Activated CD4-positive, alpha-beta T cell treated with anti-CD3 and anti-CD28 coated beads, Interleukin-2, amount 50 U/mL, for 48 hours (primary cell): ENCODE results near the gene KCNE3.
A peak's percentile ranks its signal among the peaks of the same experiment; 100 is the strongest.

Experiments
- DNase-seq, 2 experiments: peaks; one replicate each; pipeline ENCODE4 v3.0.0-alpha.2; 2020

Gene KCNE3

DNA sequence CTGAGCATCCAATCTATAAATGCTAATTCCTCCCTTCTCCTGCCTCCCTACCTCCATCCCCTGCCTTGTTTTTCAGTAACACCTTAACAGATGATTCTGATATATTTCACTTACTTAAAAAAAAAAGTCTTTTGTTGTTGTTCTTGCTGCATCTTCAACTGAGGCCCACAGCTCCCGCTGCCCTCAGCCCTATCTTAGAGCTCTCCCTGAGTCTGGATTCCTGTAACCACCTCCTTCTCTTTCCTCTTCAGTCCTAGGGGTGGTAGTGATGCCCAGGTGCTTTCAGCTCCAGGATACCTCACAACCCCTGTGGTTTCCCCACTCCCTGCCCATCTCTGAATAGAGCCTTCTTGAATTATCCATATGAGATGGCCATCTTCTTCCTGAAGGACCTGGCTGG is 3.7 kb upstream of the KCNE3 start:
- DNase-seq, result no peak

DNA sequence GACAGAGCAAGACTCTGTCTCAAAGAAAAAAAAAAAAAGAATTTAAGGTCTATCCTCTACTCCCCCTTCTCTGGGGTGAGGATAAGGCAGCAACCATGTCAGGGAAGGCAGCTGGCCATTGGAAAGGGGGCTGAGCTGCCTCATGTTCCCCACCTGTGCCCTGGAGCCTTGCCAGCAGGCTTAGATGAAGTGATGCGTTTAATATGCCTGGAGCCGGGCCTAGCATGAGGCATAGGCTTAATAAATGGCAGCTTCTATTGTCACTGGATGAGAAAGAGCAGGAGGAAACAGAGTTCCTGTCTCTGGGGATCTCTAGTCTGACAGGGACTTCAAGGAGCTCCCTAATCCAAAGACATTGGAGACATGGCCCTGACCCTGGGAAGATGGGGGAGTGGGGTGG is 3.2 kb upstream of the KCNE3 start:
- DNase-seq, result no peak

DNA sequence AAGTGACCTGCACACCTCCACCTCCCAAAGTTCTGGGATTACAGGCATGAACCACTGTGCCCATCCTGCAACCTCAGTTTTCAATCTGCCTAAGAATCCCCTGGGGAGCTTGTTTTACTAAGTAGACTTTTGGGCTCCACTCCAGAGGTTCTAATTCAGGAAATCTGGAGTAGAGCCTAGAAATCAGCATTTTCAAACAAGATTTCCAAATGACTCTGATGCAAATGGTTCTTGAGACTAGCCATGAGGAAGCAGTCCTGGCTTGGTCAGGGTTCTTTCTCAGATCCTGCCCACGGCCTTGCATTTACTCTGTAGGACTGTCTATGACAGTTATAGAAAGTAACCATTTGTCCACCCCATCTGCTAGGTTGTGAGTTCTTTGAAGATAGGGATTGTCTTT is 1.6 kb upstream of the KCNE3 start:
- DNase-seq, result no peak

DNA sequence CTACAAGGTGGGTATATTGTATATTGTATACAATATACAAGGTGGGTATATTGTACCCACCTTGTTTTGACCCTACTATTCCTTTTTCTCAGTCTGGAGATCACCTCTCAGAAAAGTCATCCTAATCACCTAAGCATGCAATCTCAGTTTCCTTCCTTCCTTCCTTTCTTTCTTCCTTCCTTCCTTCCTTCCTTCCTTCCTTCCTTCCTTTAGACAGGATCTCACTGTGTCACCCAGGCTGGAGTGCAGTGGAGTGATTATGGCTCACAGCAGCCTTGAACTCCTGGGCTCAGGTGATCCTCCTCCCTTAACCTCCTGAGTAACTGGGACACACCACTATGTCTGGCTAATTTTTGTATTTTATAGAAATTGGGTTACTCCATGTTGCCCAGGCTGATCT is 1.2 kb upstream of the KCNE3 start:
- DNase-seq, result no peak

DNA sequence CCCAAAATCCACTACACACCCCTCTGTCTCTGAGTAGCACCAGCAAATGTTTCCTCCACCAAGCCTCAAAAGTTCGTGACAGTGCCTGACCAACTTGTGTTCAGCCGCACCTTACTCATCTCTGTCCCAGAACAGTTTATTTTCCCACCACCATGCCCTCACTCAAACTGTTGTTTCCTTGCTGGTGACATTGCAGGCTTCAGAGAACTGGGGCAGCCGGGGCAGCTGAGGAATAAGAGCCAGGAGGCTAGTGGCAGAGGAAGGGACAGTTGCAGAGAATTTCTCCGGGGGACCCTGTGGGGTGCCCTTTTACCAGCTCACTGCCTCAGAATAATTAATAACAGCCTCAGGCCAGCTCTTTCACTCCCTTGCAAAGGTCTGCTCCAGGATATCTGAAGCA is 709 bp upstream of the KCNE3 start:
- DNase-seq, result no peak

DNA sequence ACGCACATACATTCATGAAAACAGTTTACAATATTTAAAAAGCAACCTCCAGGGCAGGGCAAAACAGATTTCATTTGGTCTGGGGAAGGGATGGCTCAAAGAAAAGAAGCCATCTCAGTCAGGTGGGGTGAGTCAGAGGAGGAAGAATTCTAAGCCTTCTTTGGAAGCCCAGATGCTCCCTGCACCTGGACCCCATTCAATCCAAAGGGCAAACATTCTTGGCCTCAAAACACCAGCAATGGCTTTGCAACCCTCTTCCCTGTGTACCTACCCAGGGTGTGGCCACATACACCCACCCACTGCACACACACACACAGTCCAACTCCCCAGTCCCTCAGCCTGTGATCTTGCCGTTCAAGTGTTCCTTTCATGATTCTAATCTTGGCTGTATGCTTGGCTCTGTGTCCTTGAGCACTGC is 2.0 kb downstream of the KCNE3 start:
- DNase-seq, result no peak

DNA sequence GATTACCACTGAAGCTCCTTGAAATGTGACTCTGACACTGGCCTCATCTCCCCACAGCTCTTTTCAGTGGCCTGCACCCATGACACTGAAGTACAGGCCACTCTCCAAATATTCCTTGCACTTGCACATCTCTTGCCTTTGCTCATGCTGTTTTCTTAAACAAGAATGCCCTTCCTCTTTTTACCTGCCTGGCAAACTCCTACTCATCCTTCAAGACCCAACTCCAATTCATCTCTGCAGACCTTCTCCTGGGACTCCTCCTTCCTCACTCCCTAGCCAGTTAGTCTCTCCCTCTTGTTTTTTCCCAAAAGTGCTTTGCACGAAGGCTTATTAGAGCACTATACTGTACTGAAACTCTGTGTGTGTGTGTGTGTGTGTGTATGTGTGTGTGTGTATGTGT is 2.6 kb downstream of the KCNE3 start:
- DNase-seq, result no peak

DNA sequence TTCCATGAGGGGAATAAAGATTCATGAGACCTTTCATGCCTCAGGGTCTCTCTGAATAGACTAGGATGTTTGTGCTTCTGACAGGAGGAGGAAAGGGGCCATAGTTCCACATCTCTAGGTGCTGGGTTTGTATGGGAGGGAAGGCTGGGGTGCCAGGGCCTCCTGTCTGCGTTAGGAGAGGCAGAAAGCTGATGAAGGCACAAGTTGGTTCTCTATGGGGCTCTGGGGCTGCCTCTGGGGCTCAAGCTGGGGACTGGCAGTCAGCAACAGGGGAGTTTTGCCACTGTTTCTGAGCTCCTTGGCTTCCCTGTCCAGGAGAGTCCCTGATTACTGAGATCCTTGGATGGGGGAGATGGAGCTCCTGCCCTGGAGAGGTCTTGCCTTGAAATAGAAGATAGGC is 4.1 kb downstream of the KCNE3 start:
- DNase-seq, result no peak

DNA sequence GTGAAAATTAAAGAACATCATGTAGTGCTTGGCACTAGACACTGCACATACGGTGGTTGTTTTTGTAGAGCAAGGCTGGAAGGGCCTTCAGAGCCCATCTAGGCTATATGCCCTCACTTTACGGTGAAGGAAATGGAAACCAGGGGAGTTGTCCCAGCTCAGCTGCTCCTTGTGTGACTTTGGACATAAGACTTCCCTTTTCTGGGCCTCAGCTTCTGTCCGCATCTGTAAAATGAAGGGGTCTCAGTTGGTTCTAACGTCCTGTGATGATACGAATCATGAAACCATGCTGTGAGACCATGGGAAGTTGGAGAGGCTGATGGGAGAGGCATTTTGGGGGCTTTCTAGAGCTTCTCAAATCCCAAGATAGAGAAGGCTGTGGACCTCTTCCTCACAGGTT is 4.7 kb downstream of the KCNE3 start:
- DNase-seq, result no peak

DNA sequence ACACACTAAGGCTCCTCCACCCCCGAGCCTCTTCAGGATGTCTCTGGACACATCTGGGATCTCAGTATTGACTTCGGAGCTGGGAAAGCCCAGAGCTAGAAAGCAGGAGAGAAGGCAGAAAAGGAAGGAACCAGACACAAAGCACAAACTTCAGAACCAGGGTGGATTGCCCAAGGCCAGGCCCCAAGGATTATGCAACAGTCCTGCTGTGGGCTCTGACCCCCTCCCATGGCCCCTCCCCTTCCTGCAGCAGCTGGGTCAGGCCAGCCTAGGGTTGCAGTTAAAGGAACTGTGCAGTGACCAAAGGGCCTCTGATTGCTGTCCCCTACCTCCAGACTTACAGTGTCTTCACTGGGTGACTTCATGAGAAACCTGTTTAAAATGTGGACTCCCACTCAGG is 5.3 kb downstream of the KCNE3 start:
- no peak for DNase-seq

DNA sequence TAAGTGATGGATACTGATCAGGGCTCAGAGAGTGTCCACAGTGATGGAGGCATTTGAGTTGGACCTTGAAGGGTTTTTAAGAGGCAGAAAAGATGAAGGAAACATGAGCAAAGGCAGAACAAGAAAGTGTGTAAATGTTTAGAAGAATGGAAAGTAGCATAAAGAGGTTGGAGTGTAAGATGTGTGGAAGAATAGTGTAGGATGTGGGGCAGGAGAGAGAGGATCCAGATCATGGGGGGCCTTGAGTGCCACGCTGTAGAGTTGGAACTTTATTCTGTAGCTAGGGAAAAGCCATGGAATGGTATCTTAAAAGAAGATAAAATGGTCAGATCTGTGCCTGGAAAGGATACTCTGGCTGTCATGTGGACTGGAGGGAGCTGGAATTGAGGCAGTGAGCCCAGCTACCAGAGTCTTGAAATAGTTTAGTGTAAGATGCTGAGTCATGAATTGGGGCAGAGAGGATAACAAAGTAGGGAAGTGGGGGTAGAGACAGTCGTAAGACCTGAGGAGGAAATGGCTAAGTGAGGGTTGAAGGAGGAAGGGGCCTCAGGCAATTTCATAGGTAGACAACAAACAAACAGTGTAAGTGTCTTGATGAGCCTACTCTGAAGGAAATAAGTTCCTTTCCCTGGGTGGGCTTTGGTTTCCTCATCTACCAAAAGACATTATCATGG is 6.7 kb downstream of the KCNE3 start:
- no peak for DNase-seq

DNA sequence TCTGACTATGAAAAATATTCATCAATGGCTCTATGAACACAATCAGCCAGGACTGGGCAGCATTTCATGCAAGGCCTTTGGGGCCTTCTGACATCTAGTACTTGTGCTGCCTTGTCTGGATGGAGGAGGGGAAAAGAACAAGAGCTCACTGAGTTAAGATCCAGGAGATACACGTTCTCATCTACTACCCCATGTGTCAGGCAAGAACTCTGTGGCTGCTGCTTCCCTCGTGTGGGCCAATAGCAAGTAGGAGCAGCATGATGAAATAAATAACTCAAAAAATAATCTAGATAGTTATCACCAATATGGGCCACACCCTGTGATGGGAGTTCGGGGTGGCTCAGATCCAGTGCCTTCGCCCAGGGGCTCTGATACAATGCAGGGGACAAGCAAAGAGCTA is 7.3 kb downstream of the KCNE3 start:
- no peak for DNase-seq

DNA sequence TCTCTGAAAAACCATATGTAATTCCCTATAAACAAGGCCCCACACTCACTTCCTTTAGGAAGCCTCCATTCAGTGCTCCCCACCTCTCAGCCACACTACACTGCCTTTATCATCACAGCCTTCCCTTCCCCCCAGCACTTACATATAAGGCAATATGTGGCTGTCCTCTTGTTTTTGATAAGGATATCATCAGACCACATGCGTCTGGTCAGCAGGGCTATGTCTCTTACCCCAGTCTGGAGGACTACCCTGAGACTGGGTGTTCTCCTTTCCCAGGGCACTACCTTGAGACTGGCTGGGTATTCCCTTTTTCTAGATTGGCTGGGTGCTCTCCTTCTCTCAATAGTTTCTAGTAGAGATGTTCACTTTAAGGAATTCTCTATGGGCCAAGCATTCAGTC is 7.8 kb downstream of the KCNE3 start:
- DNase-seq, result no peak

DNA sequence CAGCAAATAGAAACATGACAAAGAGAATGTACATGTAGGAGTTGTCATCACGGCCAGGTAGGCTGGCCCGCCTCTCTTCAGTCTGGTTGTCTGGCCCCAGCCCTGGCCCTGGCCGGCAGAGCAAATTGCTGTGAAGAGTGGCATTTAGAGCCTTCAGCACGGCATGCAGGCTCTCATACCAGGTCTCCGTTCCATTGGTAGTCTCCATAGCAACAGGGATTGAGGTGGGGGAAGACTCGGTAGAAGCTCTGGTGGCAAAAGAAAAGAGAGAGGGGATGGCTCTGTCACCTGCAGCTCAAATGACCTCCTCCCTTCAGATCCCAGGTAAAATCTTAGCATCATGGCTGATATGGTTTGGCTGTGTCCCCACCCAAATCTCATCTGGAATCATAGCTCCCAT is 10.0 kb downstream of the KCNE3 start:
- DNase-seq, result no peak

DNA sequence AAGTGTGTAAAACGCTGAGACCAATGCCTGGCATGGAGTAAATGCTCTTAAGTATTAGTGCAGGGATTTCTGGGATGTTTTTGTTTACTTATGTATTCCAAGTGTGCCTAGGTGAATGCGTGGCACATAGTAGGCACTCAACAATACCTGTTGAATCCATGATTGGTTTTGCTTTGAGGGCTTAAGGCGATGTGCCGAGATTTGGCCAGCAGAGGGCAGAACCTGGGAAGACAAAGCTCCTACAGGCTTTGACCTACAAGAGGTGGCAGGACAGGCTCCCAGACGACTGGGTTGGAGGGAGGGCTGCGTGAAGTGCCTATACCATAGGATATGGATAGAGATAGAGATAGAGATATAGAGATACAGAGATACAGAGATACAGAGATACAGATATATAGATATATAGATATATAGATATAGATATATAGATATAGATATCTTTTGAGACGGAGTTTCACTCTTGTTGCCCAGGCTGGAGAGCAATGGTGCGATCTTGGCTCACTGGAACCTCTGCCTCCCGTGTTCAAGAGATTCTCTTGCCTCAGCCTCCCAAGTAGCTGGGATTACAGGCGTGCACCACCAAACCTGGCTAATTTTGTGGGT is 13.9 kb downstream of the KCNE3 start:
- DNase-seq, result peak; percentile 68 to 79

DNA sequence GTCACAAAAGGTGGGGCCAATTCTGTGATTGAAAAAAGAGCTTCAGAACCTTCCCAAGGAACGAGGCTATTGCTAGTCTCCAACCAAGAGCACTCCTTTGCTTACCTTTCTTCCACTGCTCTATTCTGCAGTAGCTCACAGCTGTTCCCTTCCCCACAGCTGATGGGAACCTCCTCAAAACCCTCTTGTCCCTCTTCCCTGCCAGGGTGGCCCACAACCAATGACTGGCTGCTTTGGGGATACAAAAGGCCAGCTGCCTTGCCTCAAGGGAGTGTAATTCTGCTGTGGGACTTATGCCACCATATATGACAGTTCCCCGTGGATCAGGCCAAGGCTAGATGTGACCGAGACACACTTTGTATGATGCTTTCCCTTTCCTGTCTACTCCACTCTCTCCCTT is 15.0 kb downstream of the KCNE3 start:
- no peak for DNase-seq

DNA sequence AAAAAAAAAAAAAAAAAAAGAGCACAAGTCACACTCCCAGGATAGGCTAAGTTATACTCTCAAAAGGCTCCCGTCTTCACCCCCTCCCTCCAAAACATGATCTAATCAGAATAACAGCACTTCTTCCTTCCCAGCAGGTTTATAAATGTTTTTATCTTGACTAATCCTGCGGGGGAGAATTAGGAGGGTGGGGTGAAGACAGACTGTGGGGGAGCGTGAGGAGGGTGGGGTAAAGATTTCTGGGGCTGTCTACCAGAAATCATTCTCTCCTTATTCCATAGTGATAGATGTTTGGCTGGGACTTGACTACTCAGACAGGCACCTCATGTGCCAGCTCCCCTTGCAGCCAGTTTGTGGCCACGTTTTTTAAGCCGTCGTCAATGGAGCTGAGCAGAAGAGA is 17.0 kb downstream of the KCNE3 start:
- no peak for DNase-seq

DNA sequence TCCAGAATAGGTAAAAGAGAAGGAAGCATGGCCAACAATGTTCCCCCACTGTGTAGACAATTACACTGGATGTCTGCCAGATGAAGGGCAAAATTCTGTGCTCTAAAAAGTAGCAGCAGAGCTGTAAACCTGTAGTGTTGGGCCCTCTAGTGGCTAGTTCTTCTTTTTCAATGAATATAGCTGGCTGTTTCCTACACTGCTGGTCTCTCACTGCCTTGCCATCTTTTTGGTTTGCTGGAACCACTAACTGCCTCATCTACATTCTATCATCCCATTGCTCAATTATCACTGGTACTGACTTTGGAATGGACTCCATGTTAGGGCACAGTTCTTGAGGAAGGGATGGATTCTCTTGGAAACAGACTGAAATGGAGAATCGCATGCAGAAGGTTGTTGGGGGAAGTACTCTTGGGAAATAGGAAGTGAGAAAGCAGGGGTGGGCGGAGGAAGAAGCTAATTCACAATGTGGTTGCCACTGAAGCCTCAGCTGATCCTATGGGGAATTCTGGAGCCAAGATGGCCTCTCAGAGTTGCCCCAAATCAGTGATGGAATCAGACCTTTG is 17.9 kb downstream of the KCNE3 start:
- peak; percentile 8 to 14 for DNase-seq

DNA sequence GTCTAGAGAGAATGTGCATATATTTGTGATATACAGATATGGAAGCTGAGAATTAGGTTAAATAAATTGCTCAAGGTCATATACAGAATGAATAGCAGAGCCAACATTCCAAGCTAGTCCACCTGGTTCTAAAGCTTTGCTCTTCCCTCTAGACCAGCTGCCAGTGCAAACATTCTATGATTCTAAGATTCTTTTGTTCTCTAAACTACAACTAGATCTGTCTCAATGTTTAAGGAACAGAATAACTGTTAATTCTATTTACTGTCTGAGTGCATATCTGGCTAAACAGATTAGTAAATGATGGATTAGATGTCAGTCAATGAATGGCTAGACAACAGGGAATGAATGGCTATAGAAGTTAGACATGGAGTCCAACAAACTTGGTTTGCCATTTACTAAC is 19.6 kb downstream of the KCNE3 start:
- DNase-seq, result no peak

DNA sequence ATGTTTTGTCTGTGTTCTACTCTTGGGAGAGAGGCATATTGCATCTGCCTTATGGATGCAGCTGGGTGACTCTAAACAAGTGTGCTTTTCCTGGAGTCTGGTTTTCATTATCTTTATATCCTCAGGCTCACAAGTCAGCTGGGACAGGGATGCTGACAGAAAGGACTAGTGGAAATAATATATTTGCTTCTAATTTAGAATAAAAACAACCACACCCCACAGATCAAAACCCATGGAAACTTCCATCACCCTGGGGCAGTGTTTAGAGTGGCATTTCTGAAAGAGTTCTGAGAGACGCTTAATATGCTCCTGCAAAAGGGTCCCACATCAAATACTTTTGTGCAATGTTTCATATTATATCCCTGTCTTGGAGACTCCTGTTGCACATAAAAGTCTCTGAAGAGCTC is 20.8 kb downstream of the KCNE3 start:
- DNase-seq, result no peak

DNA sequence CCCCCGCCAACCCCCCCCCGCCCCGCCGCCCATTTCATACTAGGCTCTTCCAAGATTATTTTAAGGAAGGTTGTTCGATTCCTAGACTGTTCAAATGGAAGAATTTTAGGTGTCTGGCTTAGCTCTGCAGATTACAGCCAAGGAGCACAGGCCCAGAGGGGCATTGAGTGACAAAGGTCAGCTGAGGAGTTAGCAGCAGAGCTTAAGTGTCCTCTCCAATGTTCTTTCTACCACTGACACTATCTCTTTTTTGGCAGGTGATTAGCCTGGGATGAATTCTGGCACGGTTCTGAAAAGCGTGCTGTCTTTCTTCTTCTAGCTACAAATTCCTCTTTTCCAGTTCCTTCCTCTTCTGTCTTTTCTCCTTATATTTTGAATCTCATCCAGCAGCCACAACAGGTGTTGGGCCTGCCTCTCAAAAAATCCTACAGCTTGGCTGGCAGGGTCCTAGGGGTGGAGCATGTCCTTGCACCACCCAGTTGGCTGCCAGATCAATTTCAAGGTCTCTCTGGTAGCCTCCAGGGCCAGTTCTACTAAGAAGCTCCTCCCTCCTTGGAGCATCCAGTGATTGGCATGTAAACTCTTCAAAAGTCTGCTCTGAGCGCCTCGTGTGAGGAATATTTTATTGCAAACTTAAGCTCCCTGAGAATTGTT is 23.0 kb downstream of the KCNE3 start:
- DNase-seq, result no peak

DNA sequence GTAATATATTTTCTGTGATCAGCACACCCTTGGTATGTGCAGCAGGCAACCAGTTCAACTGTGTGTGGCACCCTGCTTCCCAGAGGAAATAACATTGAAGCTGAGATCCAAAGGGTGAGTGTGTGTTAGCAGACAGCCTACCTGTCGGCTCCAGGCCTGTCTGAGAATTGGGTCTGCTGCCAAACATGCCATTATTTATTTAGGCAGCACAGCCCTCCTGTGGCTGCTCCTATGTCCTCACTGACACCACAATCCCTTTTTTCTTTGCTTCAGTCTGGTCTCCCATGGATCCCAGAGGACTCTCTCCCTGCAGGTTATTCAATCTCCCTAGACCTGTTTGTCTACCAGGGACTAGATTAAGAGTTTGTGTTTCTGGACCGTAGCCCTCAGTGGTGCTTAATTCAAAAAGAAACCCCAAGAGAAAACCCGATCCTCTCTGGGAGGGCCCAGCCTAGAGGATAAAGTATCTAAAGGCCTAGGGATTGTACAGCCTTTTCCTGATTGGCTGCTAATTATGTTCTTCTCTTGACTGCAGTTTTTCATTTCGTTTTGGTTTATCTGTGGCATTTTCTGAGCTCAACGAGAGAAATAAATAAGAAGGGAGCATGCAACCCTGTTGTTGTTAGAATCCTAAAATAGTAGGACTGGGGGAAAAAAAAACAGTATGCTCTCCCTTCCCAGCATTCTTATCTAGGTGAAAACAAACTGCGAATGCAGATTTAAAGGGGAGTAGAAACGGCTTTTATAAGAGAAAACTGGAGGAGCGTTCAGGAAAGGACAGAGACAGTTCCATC is 24.1 kb downstream of the KCNE3 start:
- no peak for DNase-seq

DNA sequence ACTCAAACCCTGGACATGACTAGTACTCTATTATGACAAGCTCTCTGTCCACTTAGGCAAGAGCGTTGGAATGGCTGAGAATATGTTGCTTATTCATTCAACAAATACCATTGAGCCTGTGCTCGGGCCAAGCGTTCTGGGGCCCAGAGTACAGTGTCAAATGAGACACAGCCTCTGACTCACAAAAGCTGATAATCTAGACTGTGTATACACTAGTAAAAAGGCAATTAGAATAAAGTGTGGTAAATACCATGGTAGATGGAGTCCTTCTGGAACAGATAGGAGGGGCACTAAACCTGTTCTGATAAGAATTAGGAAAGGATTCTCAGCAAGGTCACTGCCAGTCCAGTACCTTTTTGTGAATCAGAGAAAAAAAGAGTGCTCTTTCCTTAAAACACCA is 24.7 kb downstream of the KCNE3 start:
- no peak for DNase-seq

DNA sequence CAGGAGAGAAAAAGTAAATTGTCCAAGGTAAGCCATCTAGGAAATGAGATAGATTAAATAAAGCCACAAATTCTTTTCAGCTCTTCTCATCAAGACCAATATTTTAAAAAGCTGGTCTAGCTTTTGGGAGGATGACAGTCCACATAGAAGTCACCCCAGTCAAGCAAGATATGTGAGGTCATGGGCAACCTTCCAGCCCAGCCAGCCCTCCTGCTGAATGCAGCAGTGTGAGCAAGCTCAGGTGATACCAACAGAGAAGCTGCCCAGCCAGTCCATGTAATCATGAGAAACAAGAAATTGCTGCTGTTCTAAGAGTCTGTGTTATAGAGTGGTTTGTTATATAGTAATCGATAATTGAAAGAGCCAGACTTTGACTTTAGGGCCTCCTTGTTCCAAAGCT is 28.7 kb downstream of the KCNE3 start:
- no peak for DNase-seq
